Keratinocyte (primary cell): ENCODE results near the gene PSMC3. TPM values are rescaled to one million over a fixed set of nuclear protein-coding genes. Genes with fewer than 3 reads are reported as not detected.

Source experiments
- DNase-seq: peaks from one replicate; pipeline ENCODE4 v3.0.0-alpha.2; 2011; ENCODE audit warnings: low read depth, missing footprints, low spot score
- FAIRE-seq: peaks from 2 replicates; lab custom pipeline; 2011; peaks lifted over from hg19 to GRCh38; lab: Jason Lieb, UNC
- H2AFZ ChIP-seq: 2 replicates; pipeline ENCODE4 v1.6.0; 2012; ENCODE audit warnings: low read length, control low read depth, inconsistent platforms; ENCODE audit not compliant: control insufficient read depth
- H3K27ac ChIP-seq: 2 replicates; pipeline ENCODE4 v1.5.1; 2011; ENCODE audit warnings: low read length; ENCODE audit not compliant: control insufficient read depth, insufficient read depth
- H3K27me3 ChIP-seq: 3 replicates; pipeline ENCODE4 v1.6.0; 2011; ENCODE audit warnings: low read length; ENCODE audit not compliant: control insufficient read depth, insufficient read depth; ENCODE audit errors: extremely low read depth
- H3K36me3 ChIP-seq, 2 experiments: 2 replicates in 1 of 2; 3 replicates in 1 of 2; pipeline ENCODE4 v1.5.1; 2011; ENCODE audit warnings: low read length in 2 of 2, mild to moderate bottlenecking in 1 of 2; ENCODE audit not compliant: control insufficient read depth in 2 of 2, insufficient read depth in 2 of 2; ENCODE audit errors: extremely low read depth in 1 of 2
- H3K4me1 ChIP-seq: 3 replicates; pipeline ENCODE4 v1.5.1; 2011; ENCODE audit warnings: low read length; ENCODE audit not compliant: control insufficient read depth, insufficient read depth; ENCODE audit errors: extremely low read depth
- H3K4me2 ChIP-seq: 3 replicates; pipeline ENCODE4 v1.6.0; 2011; ENCODE audit warnings: low read depth, low read length; ENCODE audit not compliant: control insufficient read depth, insufficient read depth; ENCODE audit errors: extremely low read depth
- H3K4me3 ChIP-seq, 3 experiments: fragments of 200-600 bp in 1 of 3; sonication (generic) in 1 of 3; 2 replicates in 2 of 3; 3 replicates in 1 of 3; pipeline ENCODE4 v1.5.1; 2011 to 2016; ENCODE audit warnings: low read length in 3 of 3, mild to moderate bottlenecking in 3 of 3, control low read depth in 2 of 3, inconsistent platforms in 1 of 3, low read depth in 1 of 3, mixed read lengths in 1 of 3, mixed run types in 1 of 3, moderate library complexity in 1 of 3; ENCODE audit not compliant: control insufficient read depth in 2 of 3, insufficient read depth in 2 of 3; ENCODE audit errors: extremely low read depth in 1 of 3
- H3K79me2 ChIP-seq: 2 replicates; pipeline ENCODE4 v1.6.0; 2012; ENCODE audit warnings: low read length; ENCODE audit not compliant: control insufficient read depth, insufficient read depth
- H3K9ac ChIP-seq: 3 replicates; pipeline ENCODE4 v1.6.0; 2011; ENCODE audit warnings: low read length; ENCODE audit not compliant: control insufficient read depth, insufficient read depth; ENCODE audit errors: extremely low read depth
- H3K9me1 ChIP-seq: 3 replicates; pipeline ENCODE4 v1.6.0; 2011; ENCODE audit warnings: low read length; ENCODE audit not compliant: control insufficient read depth, insufficient read depth; ENCODE audit errors: extremely low read depth
- H3K9me3 ChIP-seq: 2 replicates; pipeline ENCODE4 v1.5.1; 2012; ENCODE audit warnings: low read depth, low read length; ENCODE audit not compliant: control insufficient read depth
- H4K20me1 ChIP-seq: 3 replicates; pipeline ENCODE4 v1.6.0; 2011; ENCODE audit warnings: low read length; ENCODE audit not compliant: control insufficient read depth, insufficient read depth; ENCODE audit errors: extremely low read depth
- CTCF ChIP-seq, 3 experiments: IDR thresholded peaks in 1 of 3; conservative IDR thresholded peaks in 1 of 3; optimal IDR thresholded peaks in 1 of 3; 2 replicates in 2 of 3; 3 replicates in 1 of 3; pipeline versions ENCODE3 to v1.5.1; 2011; ENCODE audit warnings: low read length in 3 of 3, mild to moderate bottlenecking in 3 of 3, moderate library complexity in 2 of 3, control low read depth in 1 of 3, inconsistent platforms in 1 of 3; ENCODE audit not compliant: insufficient read depth in 2 of 3; ENCODE audit errors: extremely low read depth in 1 of 3
- EZH2 ChIP-seq: IDR thresholded peaks from one replicate; pipeline ENCODE4 v1.6.1; 2012; ENCODE audit warnings: inconsistent platforms, mild to moderate bottlenecking, low read length, moderate library complexity
- dilution Hi-C: fragments of 300-500 bp; cut with MboI; formaldehyde crosslinking; loops from one replicate; pipeline ENCODE4 v1.7.0; 2020; ENCODE audit warnings: low sequenced_read_pairs; ENCODE audit not compliant: extremely low pct_ligation_motif_present
- polyA plus RNA-seq, 5 experiments: library from polyadenylated mRNA; depleted of rRNA in 3 of 5; stranded (reverse) in 3 of 5; stranded (forward) in 1 of 5; unstranded in 1 of 5; fragments of >200 nt; gene quantifications; 1 replicate in 1 of 5; 2 replicates in 3 of 5; 3 replicates in 1 of 5; pipeline versions ENCODE4 v1.2.1 to v1.2.3, GENCODE V29; 2011 to 2012; ENCODE audit warnings: missing spikeins in 2 of 5, low read depth in 1 of 5, low replicate concordance in 1 of 5

Gene PSMC3
- polyA plus RNA-seq, 1 donor (not counting 4 experiments of a cell fraction or from before 2014, with no cell fraction given): 172 TPM

GRCh38 chr11:47467357-47467756, 41.1 kb upstream of the PSMC3 start:
- H3K27ac ChIP-seq: no peak overlapping the region
- peaks cover 50% of the 10 kb centered on the region for H3K79me2 ChIP-seq
- TF ChIP-seq EZH2 (no peak), CTCF (optimal IDR thresholded peaks at IDR 0.05 in 1 of 3, IDR thresholded peaks at IDR 0.05 in 1 of 3, conservative IDR thresholded peaks at IDR 0.05 in 1 of 3; ENCODE audit: extremely low read depth in 1 of 3, insufficient read depth in 2 of 3, low read length in 3 of 3) (no peak)
- dilution Hi-C loops: no loop called here
- H3K36me3 ChIP-seq: peaks cover 43 to 59% of the 10 kb centered on the region in 2 experiments
- no peak overlapping the region for H3K9ac ChIP-seq
- no peaks in the 10 kb centered on the region for H3K9me1 ChIP-seq
- no peak for FAIRE-seq
- no peak overlapping the region for H2AFZ ChIP-seq
- no peaks in the 10 kb centered on the region for H3K27me3 ChIP-seq
- no peak overlapping the region for H3K4me3 ChIP-seq
- no peaks in the 10 kb centered on the region for H3K9me3 ChIP-seq
- H3K4me2 ChIP-seq: no peak overlapping the region
- no peak for DNase-seq
- peaks cover 13% of the 10 kb centered on the region for H4K20me1 ChIP-seq
- no peaks in the 10 kb centered on the region for H3K4me1 ChIP-seq

GRCh38 chr11:47466701-47467250, 40.5 kb upstream of the PSMC3 start:
- FAIRE-seq (no peak), DNase-seq (no peak)
- dilution Hi-C loops: no loop called here
- Histone ChIP-seq H3K4me3 (no peak overlapping the region), H3K36me3 (peaks cover 40 to 53% of the 10 kb centered on the region in 2 experiments), H3K9me3 (no peaks in the 10 kb centered on the region), H3K9me1 (no peaks in the 10 kb centered on the region), H4K20me1 (peaks cover 13% of the 10 kb centered on the region), H3K4me1 (no peaks in the 10 kb centered on the region), H2AFZ (no peak overlapping the region), H3K79me2 (peaks cover 46% of the 10 kb centered on the region), H3K4me2 (no peak overlapping the region), H3K27ac (no peak overlapping the region), H3K9ac (no peak overlapping the region), H3K27me3 (no peaks in the 10 kb centered on the region)
- TF ChIP-seq CTCF (optimal IDR thresholded peaks at IDR 0.05 in 1 of 3, IDR thresholded peaks at IDR 0.05 in 1 of 3, conservative IDR thresholded peaks at IDR 0.05 in 1 of 3; ENCODE audit: extremely low read depth in 1 of 3, insufficient read depth in 2 of 3, low read length in 3 of 3) (no peak), EZH2 (no peak)
